IPS-15b (cell line): ENCODE measurements around the gene GOLGA6L9.
"Not testable (repeated sequence)": the region's sequence is repeated elsewhere in the genome, so short reads cannot be mapped to it uniquely, and the experiment has no call there.

Experiments
- H3K27me3 ChIP-seq: one replicate; pipeline ENCODE4 v1.6.1; 2013; ENCODE audit warnings: low read length; ENCODE audit not compliant: control insufficient read depth, insufficient read depth
- H3K36me3 ChIP-seq: one replicate; pipeline ENCODE4 v1.6.1; 2013; ENCODE audit warnings: low read length; ENCODE audit not compliant: control insufficient read depth, insufficient read depth
- H3K4me1 ChIP-seq: one replicate; pipeline ENCODE4 v1.6.1; 2013; ENCODE audit warnings: mild to moderate bottlenecking, low read length; ENCODE audit not compliant: control insufficient read depth, insufficient read depth
- H3K4me3 ChIP-seq: one replicate; pipeline ENCODE4 v1.5.1; 2013; ENCODE audit warnings: low read depth, low read length
- H3K9ac ChIP-seq: one replicate; pipeline ENCODE4 v1.6.1; 2013; ENCODE audit warnings: low read depth, mild to moderate bottlenecking, low read length
- H3K9me3 ChIP-seq: one replicate; pipeline ENCODE4 v1.6.1; 2013; ENCODE audit warnings: mild to moderate bottlenecking, low read length; ENCODE audit not compliant: control insufficient read depth, insufficient read depth

GOLGA6L9 gene, protein sequence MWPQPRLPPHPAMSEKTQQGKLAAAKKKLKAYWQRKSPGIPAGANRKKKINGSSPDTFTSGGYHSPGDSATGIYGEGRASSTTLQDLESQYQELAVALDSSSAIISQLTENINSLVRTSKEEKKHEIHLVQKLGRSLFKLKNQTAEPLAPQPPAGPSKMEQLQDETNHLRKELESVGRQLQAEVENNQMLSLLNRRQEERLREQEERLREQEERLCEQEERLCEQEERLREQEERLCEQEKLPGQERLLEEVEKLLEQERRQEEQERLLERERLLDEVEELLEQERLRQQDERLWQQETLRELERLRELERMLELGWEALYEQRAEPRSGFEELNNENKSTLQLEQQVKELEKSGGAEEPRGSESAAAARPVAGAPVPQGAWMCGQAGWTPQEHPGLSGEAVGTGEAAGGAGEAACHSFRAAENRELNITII

DNA sequence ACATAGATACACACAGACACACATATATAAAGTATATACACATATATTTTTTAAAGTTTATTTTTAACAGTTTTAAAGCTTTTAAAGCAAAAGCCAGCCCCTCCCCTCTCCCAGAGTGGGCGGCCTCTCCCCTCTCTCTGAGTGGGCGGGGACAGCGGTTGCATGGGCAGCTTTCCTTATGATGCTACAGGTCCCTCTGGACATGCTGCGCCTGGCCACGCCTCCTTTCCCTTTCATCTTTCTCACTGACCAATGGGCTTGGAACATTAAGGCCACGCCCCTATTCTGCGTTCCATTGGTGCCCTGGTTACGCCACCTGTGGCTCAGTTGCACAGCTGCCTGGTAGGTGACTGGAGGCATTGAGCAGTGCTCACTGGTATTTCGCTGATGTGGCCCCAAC lies at the start of gene GOLGA6L9:
TSS of gene GOLGA6L9 (plus strand) at position 124 of the 400 bp plus-strand sequence. CDS start at position 388, 264 bp downstream.
- not testable (repeated sequence) for H3K27me3 ChIP-seq, H3K9me3 ChIP-seq, H3K9ac ChIP-seq, H3K4me3 ChIP-seq, H3K4me1 ChIP-seq, H3K36me3 ChIP-seq

DNA sequence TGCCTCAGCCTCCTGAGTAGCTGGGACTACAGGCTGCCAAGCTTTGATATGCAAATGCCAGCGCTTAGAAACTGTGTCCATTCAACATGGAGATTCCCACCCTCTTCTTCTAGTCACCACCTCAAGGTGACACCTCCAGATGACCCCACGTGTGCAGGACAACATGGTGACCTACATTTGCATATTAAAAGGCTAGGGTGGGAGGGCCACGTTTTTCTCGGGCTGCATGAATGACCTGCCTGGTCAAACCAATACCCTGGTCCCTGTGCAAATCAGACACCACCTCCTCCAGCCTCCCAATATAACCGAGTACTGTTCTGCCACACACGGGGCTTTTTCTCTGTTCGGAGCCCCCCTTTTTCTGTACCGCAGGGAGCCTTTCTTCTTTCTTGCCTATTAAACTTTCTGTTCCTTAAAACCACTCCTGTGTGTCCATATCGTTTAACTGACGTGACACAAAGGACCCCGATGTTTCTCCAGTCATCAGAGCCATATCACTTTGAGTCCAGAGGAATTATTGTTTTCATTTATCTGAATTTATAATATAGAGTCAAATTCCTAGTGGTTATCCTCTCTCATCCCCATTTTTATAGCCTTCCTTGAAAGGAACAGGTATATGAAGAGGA lies 48.2 kb upstream of the GOLGA6L9 start:
- H3K9ac ChIP-seq, H3K4me3 ChIP-seq, H3K9me3 ChIP-seq, H3K36me3 ChIP-seq, H3K4me1 ChIP-seq, H3K27me3 ChIP-seq: not testable (repeated sequence)

DNA sequence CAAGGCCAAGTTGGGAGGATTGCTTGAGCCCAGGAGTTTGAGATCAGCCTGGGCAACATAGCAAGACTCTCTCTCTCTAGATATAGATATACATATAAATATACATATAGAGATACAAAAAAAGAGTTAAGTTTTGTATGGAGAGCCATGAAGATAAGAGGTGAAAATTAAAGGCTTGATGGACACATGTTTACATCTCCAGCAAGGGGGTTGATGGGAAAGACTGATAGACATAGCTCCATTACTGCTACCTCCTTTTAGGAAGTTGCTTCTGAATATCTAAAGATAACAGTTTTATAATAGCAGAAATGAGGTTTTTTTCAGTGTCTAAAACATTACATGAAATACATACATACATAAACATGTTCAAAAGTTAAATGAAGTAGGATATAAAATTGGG lies 42.4 kb upstream of the GOLGA6L9 start:
- not testable (repeated sequence) for H3K9ac ChIP-seq, H3K27me3 ChIP-seq, H3K4me1 ChIP-seq, H3K9me3 ChIP-seq, H3K36me3 ChIP-seq, H3K4me3 ChIP-seq

DNA sequence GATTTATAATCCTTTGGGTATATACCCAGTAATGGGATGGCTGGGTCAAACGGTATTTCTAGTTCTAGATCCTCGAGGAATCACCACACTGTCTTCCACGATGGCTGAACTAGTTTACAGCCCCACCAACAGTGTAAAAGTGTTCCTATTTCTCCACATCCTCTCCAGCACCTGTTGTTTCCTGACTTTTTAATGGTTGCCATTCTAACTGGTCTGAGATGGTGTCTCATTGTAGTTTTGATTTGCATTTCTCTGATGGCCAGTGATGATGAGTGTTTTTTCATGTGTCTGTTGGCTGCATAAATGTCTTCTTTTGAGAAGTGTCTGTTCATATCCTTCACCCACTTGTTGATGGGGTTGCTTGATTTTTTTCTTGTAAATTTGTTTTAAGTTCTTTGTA lies 39.5 kb upstream of the GOLGA6L9 start:
- H3K36me3 ChIP-seq, H3K27me3 ChIP-seq, H3K9ac ChIP-seq, H3K9me3 ChIP-seq, H3K4me3 ChIP-seq, H3K4me1 ChIP-seq: not testable (repeated sequence)

DNA sequence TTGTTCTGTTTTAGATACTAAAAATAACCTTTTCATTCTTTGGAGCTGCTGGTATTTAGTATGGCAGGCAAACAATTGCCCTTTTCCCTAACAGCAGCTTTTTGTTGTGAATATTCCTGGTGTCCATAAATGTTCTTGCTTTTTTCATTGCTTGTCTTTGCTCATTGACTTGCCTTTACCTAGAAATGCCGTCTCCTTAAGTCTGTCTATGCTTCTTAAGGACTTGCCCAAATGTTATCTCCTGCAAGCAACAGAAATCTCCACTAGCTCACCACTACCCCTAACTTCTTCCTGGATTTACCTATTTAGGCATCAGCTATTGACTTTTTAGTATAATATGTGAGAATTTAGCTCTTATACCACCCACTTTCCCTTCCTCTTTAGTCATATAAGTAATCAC lies 37.5 kb upstream of the GOLGA6L9 start:
- not testable (repeated sequence) for H3K4me3 ChIP-seq, H3K4me1 ChIP-seq, H3K9me3 ChIP-seq, H3K9ac ChIP-seq, H3K27me3 ChIP-seq, H3K36me3 ChIP-seq

DNA sequence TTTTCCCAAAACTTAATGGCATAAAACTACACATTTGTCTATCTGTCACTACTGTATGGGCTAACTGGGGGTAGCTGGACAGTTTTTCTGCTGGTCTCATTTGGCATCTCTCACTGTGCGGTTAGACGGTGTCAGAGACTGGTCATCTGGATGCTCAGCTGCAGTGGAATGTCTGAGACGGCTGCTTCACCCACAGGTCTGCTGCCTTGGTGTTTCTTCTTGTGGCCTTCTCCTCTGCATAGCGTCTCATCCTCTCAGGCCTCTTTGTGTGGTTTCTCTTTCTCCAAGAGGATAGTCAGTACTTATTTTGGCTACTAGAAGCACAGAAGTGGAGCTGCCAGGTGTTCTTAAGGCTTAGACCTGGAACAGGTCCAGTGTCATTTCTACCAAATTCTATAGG lies 35.9 kb upstream of the GOLGA6L9 start:
- Histone ChIP-seq H3K9ac (no peak overlapping the region), H3K36me3 (no peaks in the 10 kb centered on the region), H3K4me3 (no peak overlapping the region), H3K9me3 (no peaks in the 10 kb centered on the region), H3K27me3 (no peaks in the 10 kb centered on the region), H3K4me1 (peaks cover 4% of the 10 kb centered on the region)

DNA sequence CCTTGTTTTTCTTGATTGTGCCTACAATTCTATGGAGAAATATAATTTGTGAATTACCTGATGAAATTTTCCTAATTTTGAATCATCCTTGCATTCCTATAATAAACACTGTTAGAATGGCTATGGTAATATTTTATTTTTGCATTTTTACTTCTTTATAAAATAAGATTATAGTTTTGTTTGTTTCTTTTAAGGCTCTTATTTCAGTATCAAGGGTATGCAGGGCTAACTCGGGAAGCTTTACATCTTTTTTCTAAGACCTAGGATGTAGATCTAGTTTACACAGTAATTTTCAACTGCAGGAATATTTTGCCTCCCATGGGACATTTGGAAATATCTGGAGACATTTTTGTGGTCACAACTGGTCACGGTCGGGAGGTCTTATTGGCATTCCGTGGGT lies 33.8 kb upstream of the GOLGA6L9 start:
- H3K9me3 ChIP-seq, H3K9ac ChIP-seq, H3K4me1 ChIP-seq, H3K27me3 ChIP-seq, H3K4me3 ChIP-seq, H3K36me3 ChIP-seq: not testable (repeated sequence)

DNA sequence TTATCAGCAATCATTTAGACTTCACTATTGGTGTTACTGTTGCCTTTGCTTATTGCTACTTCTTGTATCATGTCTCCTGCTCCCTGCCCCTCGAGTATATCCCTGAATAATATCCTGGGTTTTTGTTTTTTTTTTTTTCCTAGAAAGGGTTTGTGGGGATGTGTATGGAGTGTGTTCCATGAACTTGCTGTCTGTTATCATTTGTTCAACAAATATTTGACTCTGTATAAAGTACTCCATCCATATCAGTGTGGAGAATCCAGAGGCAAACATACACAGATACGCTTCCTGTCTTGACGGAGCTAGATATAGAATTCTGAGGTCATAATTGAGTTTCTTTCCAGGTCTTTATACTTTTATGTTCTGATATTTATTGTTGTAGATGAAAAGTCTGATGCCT lies 31.8 kb upstream of the GOLGA6L9 start:
- no peak overlapping the region for H3K4me3 ChIP-seq
- peaks cover 8% of the 10 kb centered on the region for H3K4me1 ChIP-seq
- H3K9ac ChIP-seq = no peak overlapping the region
- no peaks in the 10 kb centered on the region for H3K27me3 ChIP-seq
- no peaks in the 10 kb centered on the region for H3K36me3 ChIP-seq
- H3K9me3 ChIP-seq = no peaks in the 10 kb centered on the region

DNA sequence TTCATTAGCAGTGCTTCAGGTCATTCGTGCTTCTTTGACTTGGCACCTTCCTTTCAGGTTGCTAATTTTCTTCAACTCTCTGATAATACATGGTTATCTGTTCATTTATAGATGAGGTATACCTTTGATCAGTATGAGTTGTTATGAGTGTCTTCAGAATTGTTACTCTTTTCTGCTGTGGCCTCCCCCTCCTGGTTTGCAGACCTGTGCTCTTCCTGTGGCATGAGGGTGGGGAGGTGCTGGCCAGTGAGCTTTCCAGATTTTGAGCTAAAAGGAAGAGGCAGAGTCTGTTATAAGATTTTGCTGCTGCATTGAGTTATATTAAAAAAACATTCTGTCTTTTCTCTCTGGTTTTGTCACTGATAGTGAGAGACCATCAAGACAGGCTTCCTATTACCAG lies 30.8 kb upstream of the GOLGA6L9 start:
- H3K9me3 ChIP-seq = no peaks in the 10 kb centered on the region
- no peaks in the 10 kb centered on the region for H3K36me3 ChIP-seq
- no peak overlapping the region for H3K9ac ChIP-seq
- H3K27me3 ChIP-seq = no peaks in the 10 kb centered on the region
- H3K4me1 ChIP-seq = peaks cover 10% of the 10 kb centered on the region
- no peak overlapping the region for H3K4me3 ChIP-seq

DNA sequence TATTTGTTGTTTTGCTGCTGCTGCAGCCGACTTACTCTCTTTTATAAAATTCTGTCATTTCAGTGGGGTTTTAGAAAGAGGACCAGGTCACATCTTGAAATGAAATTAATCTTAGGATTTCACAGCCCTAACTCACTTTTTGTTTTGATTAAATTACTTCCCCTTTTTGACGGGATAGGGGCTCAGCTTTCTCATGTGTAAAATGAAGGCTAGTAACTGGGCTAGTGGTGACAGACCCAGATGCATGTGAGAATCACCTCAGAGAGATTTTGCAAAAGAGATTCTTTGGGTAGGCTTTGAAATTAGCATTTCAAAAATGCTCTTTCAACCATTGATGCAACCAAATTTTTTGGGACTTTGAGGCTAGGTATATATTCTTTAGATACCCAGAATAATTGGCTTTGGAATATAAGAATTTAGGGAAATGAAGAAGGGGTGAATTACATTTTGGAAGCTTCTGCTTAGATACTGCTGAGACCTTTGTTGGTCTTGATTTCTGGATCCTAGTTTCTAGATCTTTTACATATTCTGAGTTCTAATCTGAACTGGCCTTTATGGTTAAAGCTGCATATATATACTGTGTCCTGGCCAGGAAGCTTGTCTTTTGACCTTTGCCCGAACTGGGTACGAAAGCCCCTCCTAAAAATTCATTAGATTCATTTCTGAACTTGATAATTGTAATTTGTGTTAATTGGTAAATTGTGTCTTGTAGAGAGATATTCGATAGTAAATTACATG lies 30.1 kb upstream of the GOLGA6L9 start:
- H3K27me3 ChIP-seq, H3K4me3 ChIP-seq, H3K9me3 ChIP-seq, H3K36me3 ChIP-seq, H3K9ac ChIP-seq: not testable (repeated sequence)
- peaks cover 11% of the 10 kb centered on the region for H3K4me1 ChIP-seq

DNA sequence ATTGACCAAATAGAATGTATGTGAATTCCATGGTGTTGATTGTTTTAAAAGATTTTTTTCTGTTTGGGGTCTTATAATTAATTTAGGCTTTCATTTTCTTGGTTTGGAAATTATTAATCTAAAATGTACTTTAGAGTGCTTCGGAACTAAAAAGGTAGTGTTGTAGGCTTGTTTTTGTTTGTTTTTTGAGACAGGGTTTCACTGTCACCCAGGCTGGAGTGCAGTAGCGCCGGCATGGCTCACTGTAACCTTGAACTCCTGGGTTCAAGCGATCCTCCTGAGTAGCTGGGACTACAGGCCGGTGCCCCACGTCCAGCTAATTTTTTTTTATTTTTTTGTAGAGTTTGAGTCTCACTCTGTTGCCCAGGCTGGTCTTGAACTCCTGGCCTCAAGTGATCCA lies 27.7 kb upstream of the GOLGA6L9 start:
- H3K9me3 ChIP-seq, H3K27me3 ChIP-seq, H3K4me3 ChIP-seq, H3K9ac ChIP-seq, H3K36me3 ChIP-seq: not testable (repeated sequence)
- peaks cover 11% of the 10 kb centered on the region for H3K4me1 ChIP-seq

DNA sequence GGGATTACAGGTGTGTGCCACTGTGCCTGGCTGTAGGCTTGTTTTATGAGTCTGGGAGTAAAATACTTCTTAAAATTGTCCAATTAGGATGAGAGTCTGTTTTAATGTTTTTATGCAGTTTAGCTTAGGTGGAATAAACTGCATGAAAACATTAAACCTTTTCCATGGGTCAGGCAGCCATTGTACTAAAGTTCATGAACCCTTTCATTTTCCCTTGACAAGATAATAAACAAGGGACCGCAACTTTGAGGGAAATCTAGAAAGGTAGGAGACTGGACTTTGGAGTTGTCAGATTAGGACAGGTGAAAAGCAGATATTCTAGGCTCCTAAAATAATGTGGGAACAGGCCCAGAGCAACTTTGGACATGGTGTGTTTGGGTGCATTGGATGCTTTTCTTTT lies 27.3 kb upstream of the GOLGA6L9 start:
- H3K36me3 ChIP-seq, H3K9ac ChIP-seq, H3K9me3 ChIP-seq, H3K4me3 ChIP-seq, H3K27me3 ChIP-seq: not testable (repeated sequence)
- peaks cover 11% of the 10 kb centered on the region for H3K4me1 ChIP-seq
